ENCODE data around the gene KRT81.
A peak's percentile ranks its signal among the peaks of the same experiment; 100 is the strongest.

The KRT81 gene

GRCh38 chr12:52331833-52332232 is 40.5 kb upstream of the KRT81 start:
- no peak overlapping the region for H4K8ac ChIP-seq (ENCODE audit: low read depth, low read length)
- DNase-seq, result no peak
- H3K27ac ChIP-seq (ENCODE audit: low read depth, low read length), result no peak overlapping the region
- no peak overlapping the region for H2AFZ ChIP-seq (ENCODE audit: insufficient read depth, low read length, poor library complexity)
- H3K27me3 ChIP-seq (ENCODE audit: insufficient read depth, low read length), result no peaks in the 10 kb centered on the region
- no CpG with 5 or more reads among the region's 3 CpGs for WGBS (ENCODE audit: extremely low coverage, insufficient coverage, insufficient read length)
- no peak overlapping the region for H4K91ac ChIP-seq (ENCODE audit: low read depth, low read length)
- no peak overlapping the region for H4K12ac ChIP-seq (ENCODE audit: low read depth, low read length)
- no peak overlapping the region for H2BK12ac ChIP-seq (ENCODE audit: low read length)
- H3K4me2 ChIP-seq (ENCODE audit: low read length), result no peak overlapping the region
- no peak overlapping the region for H3K18ac ChIP-seq (ENCODE audit: low read length)
- H3K36me3 ChIP-seq (ENCODE audit: control insufficient read depth in 1 of 2, insufficient read depth in 2 of 2, low read length in 2 of 2), result no peaks in the 10 kb centered on the region
- no peaks in the 10 kb centered on the region for H3K79me1 ChIP-seq (ENCODE audit: low read length)
- H2BK120ac ChIP-seq (ENCODE audit: insufficient read depth, low read length, poor library complexity), result no peak overlapping the region
- H2BK5ac ChIP-seq (ENCODE audit: low read depth, low read length, poor library complexity), result no peak overlapping the region
- no peak overlapping the region for H3K9ac ChIP-seq (ENCODE audit: low read length)
- no peak overlapping the region for H3K4me3 ChIP-seq (ENCODE audit: low read depth, low read length)
- H2AK5ac ChIP-seq (ENCODE audit: low read length), result no peak overlapping the region
- H3K23ac ChIP-seq (ENCODE audit: low read length), result no peak overlapping the region
- no peaks in the 10 kb centered on the region for H3K79me2 ChIP-seq (ENCODE audit: control insufficient read depth, insufficient read depth, low read length, poor library complexity)
- H3K14ac ChIP-seq (ENCODE audit: low read length), result no peak overlapping the region
- no peak overlapping the region for H3K4ac ChIP-seq (ENCODE audit: low read depth, low read length)
- H3K9me3 ChIP-seq (ENCODE audit: insufficient read depth, low read depth, low read length), result peaks cover 3% of the 10 kb centered on the region
- peaks cover 0 to 4% of the 10 kb centered on the region in 2 experiments for H3K4me1 ChIP-seq (ENCODE audit: control insufficient read depth in 1 of 2, insufficient read depth in 2 of 2, low read length in 2 of 2)

- DNase-seq, result no peak
- H2BK120ac ChIP-seq (ENCODE audit: insufficient read depth, low read length, poor library complexity), result no peak overlapping the region
- H3K27ac ChIP-seq (ENCODE audit: low read depth, low read length), result no peak overlapping the region
- H3K9me3 ChIP-seq (ENCODE audit: insufficient read depth, low read depth, low read length), result peaks cover 3% of the 10 kb centered on the region
- no CpG with 5 or more reads among the region's 1 CpG for WGBS (ENCODE audit: extremely low coverage, insufficient coverage, insufficient read length)
- H3K23ac ChIP-seq (ENCODE audit: low read length), result no peak overlapping the region
- H3K18ac ChIP-seq (ENCODE audit: low read length), result no peak overlapping the region
- H3K4me2 ChIP-seq (ENCODE audit: low read length), result no peak overlapping the region
- H2BK12ac ChIP-seq (ENCODE audit: low read length), result no peak overlapping the region
- no peak overlapping the region for H4K91ac ChIP-seq (ENCODE audit: low read depth, low read length)
- H3K79me1 ChIP-seq (ENCODE audit: low read length), result no peaks in the 10 kb centered on the region
- H3K4me1 ChIP-seq (ENCODE audit: control insufficient read depth in 1 of 2, insufficient read depth in 2 of 2, low read length in 2 of 2), result peaks cover 0 to 4% of the 10 kb centered on the region in 2 experiments
- no peak overlapping the region for H2AK5ac ChIP-seq (ENCODE audit: low read length)
- H3K27me3 ChIP-seq (ENCODE audit: insufficient read depth, low read length), result no peaks in the 10 kb centered on the region
- H4K8ac ChIP-seq (ENCODE audit: low read depth, low read length), result no peak overlapping the region
- H3K79me2 ChIP-seq (ENCODE audit: control insufficient read depth, insufficient read depth, low read length, poor library complexity), result no peaks in the 10 kb centered on the region
- H3K14ac ChIP-seq (ENCODE audit: low read length), result no peak overlapping the region
- no peaks in the 10 kb centered on the region for H3K36me3 ChIP-seq (ENCODE audit: control insufficient read depth in 1 of 2, insufficient read depth in 2 of 2, low read length in 2 of 2)
- no peak overlapping the region for H2BK5ac ChIP-seq (ENCODE audit: low read depth, low read length, poor library complexity)
- H2AFZ ChIP-seq (ENCODE audit: insufficient read depth, low read length, poor library complexity), result no peak overlapping the region
- no peak overlapping the region for H3K4me3 ChIP-seq (ENCODE audit: low read depth, low read length)
- no peak overlapping the region for H4K12ac ChIP-seq (ENCODE audit: low read depth, low read length)
- H3K4ac ChIP-seq (ENCODE audit: low read depth, low read length), result no peak overlapping the region
- H3K9ac ChIP-seq (ENCODE audit: low read length), result no peak overlapping the region
Measured at GRCh38 chr12:52331039-52331438, 39.7 kb upstream of the KRT81 start.

GRCh38 chr12:52327830-52328500 is 36.6 kb upstream of the KRT81 start:
- Histone ChIP-seq H3K4me2 (ENCODE audit: low read length) (no peak overlapping the region), H3K4ac (ENCODE audit: low read depth, low read length) (no peak overlapping the region), H4K12ac (ENCODE audit: low read depth, low read length) (no peak overlapping the region), H2BK120ac (ENCODE audit: insufficient read depth, low read length, poor library complexity) (no peak overlapping the region), H2AK5ac (ENCODE audit: low read length) (no peak overlapping the region), H3K14ac (ENCODE audit: low read length) (no peak overlapping the region), H3K27ac (ENCODE audit: low read depth, low read length) (no peak overlapping the region), H3K4me1 (ENCODE audit: control insufficient read depth in 1 of 2, insufficient read depth in 2 of 2, low read length in 2 of 2) (no peaks in the 10 kb centered on the region), H3K4me3 (ENCODE audit: low read depth, low read length) (no peak overlapping the region), H3K27me3 (ENCODE audit: insufficient read depth, low read length) (no peaks in the 10 kb centered on the region), H3K18ac (ENCODE audit: low read length) (no peak overlapping the region), H2BK5ac (ENCODE audit: low read depth, low read length, poor library complexity) (no peak overlapping the region), H3K9ac (ENCODE audit: low read length) (no peak overlapping the region), H4K8ac (ENCODE audit: low read depth, low read length) (no peak overlapping the region), H3K79me1 (ENCODE audit: low read length) (no peaks in the 10 kb centered on the region), H4K91ac (ENCODE audit: low read depth, low read length) (no peak overlapping the region), H3K79me2 (ENCODE audit: control insufficient read depth, insufficient read depth, low read length, poor library complexity) (no peaks in the 10 kb centered on the region), H3K23ac (ENCODE audit: low read length) (no peak overlapping the region), H2AFZ (ENCODE audit: insufficient read depth, low read length, poor library complexity) (no peak overlapping the region), H3K9me3 (ENCODE audit: insufficient read depth, low read depth, low read length) (peaks cover 2% of the 10 kb centered on the region), H2BK12ac (ENCODE audit: low read length) (no peak overlapping the region), H3K36me3 (ENCODE audit: control insufficient read depth in 1 of 2, insufficient read depth in 2 of 2, low read length in 2 of 2) (no peaks in the 10 kb centered on the region)
- DNase-seq, result no peak
- no CpG with 5 or more reads among the region's 10 CpGs for WGBS (ENCODE audit: extremely low coverage, insufficient coverage, insufficient read length)

GRCh38 chr12:52327052-52327829 is 35.9 kb upstream of the KRT81 start:
- Histone ChIP-seq H2BK120ac (ENCODE audit: insufficient read depth, low read length, poor library complexity) (no peak overlapping the region), H4K12ac (ENCODE audit: low read depth, low read length) (no peak overlapping the region), H3K79me1 (ENCODE audit: low read length) (no peaks in the 10 kb centered on the region), H3K9me3 (ENCODE audit: insufficient read depth, low read depth, low read length) (peaks cover 2% of the 10 kb centered on the region), H2AFZ (ENCODE audit: insufficient read depth, low read length, poor library complexity) (no peak overlapping the region), H3K4ac (ENCODE audit: low read depth, low read length) (no peak overlapping the region), H3K36me3 (ENCODE audit: control insufficient read depth in 1 of 2, insufficient read depth in 2 of 2, low read length in 2 of 2) (no peaks in the 10 kb centered on the region), H3K4me3 (ENCODE audit: low read depth, low read length) (no peak overlapping the region), H3K27me3 (ENCODE audit: insufficient read depth, low read length) (no peaks in the 10 kb centered on the region), H3K18ac (ENCODE audit: low read length) (no peak overlapping the region), H4K91ac (ENCODE audit: low read depth, low read length) (no peak overlapping the region), H3K9ac (ENCODE audit: low read length) (no peak overlapping the region), H2BK12ac (ENCODE audit: low read length) (no peak overlapping the region), H3K27ac (ENCODE audit: low read depth, low read length) (no peak overlapping the region), H2BK5ac (ENCODE audit: low read depth, low read length, poor library complexity) (no peak overlapping the region), H3K4me1 (ENCODE audit: control insufficient read depth in 1 of 2, insufficient read depth in 2 of 2, low read length in 2 of 2) (no peaks in the 10 kb centered on the region), H3K14ac (ENCODE audit: low read length) (no peak overlapping the region), H3K79me2 (ENCODE audit: control insufficient read depth, insufficient read depth, low read length, poor library complexity) (no peaks in the 10 kb centered on the region), H3K4me2 (ENCODE audit: low read length) (no peak overlapping the region), H3K23ac (ENCODE audit: low read length) (no peak overlapping the region), H4K8ac (ENCODE audit: low read depth, low read length) (no peak overlapping the region), H2AK5ac (ENCODE audit: low read length) (no peak overlapping the region)
- WGBS (ENCODE audit: extremely low coverage, insufficient coverage, insufficient read length), result no CpG with 5 or more reads among the region's 11 CpGs
- DNase-seq, result peak; percentile 81 to 92
